ENCODE measurements around the gene CNTN4. TPM values are rescaled to one million over a fixed set of nuclear protein-coding genes. Genes with fewer than 3 reads are reported as not detected.

CNTN4 gene
- total and polyA plus RNA-seq, 2 experiments from 2014 or later: 5.6 to 7.9 TPM

DNA sequence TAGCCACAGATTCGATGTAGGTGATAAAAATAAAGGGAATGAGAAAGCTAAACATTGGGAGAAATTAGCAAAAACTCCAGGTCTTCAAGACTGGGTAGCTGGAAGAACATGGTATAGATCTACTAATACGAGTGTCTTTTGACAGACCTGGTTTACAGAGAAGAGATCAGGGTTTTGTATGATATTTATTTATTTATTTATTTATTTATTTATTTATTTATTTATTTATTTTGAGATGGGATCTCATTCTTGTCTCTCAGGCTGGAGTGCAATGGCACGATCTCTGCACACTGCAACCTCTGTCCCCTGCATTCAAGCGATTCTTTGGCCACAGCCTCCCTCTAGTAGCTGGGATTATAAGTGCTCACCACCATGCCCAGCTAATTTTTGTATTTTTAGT lies 448.4 kb downstream of the CNTN4 start:
- no peak overlapping the region for H3K27ac ChIP-seq
- no peak overlapping the region for H3K4me3 ChIP-seq
- TF ChIP-seq, protein P1, sequence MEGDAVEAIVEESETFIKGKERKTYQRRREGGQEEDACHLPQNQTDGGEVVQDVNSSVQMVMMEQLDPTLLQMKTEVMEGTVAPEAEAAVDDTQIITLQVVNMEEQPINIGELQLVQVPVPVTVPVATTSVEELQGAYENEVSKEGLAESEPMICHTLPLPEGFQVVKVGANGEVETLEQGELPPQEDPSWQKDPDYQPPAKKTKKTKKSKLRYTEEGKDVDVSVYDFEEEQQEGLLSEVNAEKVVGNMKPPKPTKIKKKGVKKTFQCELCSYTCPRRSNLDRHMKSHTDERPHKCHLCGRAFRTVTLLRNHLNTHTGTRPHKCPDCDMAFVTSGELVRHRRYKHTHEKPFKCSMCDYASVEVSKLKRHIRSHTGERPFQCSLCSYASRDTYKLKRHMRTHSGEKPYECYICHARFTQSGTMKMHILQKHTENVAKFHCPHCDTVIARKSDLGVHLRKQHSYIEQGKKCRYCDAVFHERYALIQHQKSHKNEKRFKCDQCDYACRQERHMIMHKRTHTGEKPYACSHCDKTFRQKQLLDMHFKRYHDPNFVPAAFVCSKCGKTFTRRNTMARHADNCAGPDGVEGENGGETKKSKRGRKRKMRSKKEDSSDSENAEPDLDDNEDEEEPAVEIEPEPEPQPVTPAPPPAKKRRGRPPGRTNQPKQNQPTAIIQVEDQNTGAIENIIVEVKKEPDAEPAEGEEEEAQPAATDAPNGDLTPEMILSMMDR (IDR thresholded peaks at IDR 0.05; ENCODE audit: low read depth, low read length): no peak
- H3K9me3 ChIP-seq (ENCODE audit: low read depth): no peaks in the 10 kb centered on the region
- H3K36me3 ChIP-seq: no peaks in the 10 kb centered on the region
- no peak for DNase-seq (ENCODE audit: low read depth in 1 of 2, low spot score in 1 of 2)
- H3K27me3 ChIP-seq: no peaks in the 10 kb centered on the region
- H3K4me1 ChIP-seq (ENCODE audit: low read depth): no peaks in the 10 kb centered on the region

DNA sequence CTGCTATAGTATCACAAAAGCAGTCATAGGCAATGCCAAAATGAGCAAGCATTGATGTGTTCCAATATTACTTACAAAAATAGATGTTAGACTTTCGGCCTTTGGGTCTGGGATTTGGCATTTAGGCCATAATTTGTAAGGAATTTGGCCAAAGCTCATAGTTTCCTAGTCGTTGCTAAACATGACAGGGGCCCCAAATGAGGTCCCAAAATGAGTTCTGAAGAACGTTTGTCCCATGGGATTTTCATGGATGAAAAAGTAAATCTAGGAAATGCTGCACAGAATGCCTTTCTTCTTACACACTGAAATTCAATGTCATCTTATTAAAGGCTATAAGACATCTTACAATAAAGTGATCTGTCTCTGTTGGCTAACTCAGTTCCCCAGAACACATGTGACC lies 456.0 kb downstream of the CNTN4 start:
- Histone ChIP-seq H3K9me3 (ENCODE audit: low read depth) (no peaks in the 10 kb centered on the region), H3K36me3 (no peaks in the 10 kb centered on the region), H3K4me1 (ENCODE audit: low read depth) (no peaks in the 10 kb centered on the region), H3K4me3 (no peak overlapping the region), H3K27ac (no peak overlapping the region), H3K27me3 (no peaks in the 10 kb centered on the region)
- no peak for DNase-seq (ENCODE audit: low read depth in 1 of 2, low spot score in 1 of 2)
- TF ChIP-seq, protein P1 (IDR thresholded peaks at IDR 0.05; ENCODE audit: low read depth, low read length): no peak

- Histone ChIP-seq H3K27ac (no peak overlapping the region), H3K9me3 (ENCODE audit: low read depth) (no peaks in the 10 kb centered on the region), H3K36me3 (no peaks in the 10 kb centered on the region), H3K4me1 (ENCODE audit: low read depth) (no peaks in the 10 kb centered on the region), H3K4me3 (no peak overlapping the region), H3K27me3 (no peaks in the 10 kb centered on the region)
- TF ChIP-seq, protein P1 (IDR thresholded peaks at IDR 0.05; ENCODE audit: low read depth, low read length): no peak
- no peak for DNase-seq (ENCODE audit: low read depth in 1 of 2, low spot score in 1 of 2)
Observed at GRCh38 chr3:2558796-2559195, 460.1 kb downstream of the CNTN4 start.

GRCh38 chr3:2567451-2567850 lies 468.8 kb downstream of the CNTN4 start:
- H3K27ac ChIP-seq: no peak overlapping the region
- H3K4me3 ChIP-seq: no peak overlapping the region
- TF ChIP-seq, protein P1 (IDR thresholded peaks at IDR 0.05; ENCODE audit: low read depth, low read length): no peak
- no peak for DNase-seq (ENCODE audit: low read depth in 1 of 2, low spot score in 1 of 2)
- no peaks in the 10 kb centered on the region for H3K27me3 ChIP-seq
- H3K9me3 ChIP-seq (ENCODE audit: low read depth): no peaks in the 10 kb centered on the region
- H3K4me1 ChIP-seq (ENCODE audit: low read depth): no peaks in the 10 kb centered on the region
- no peaks in the 10 kb centered on the region for H3K36me3 ChIP-seq

DNA sequence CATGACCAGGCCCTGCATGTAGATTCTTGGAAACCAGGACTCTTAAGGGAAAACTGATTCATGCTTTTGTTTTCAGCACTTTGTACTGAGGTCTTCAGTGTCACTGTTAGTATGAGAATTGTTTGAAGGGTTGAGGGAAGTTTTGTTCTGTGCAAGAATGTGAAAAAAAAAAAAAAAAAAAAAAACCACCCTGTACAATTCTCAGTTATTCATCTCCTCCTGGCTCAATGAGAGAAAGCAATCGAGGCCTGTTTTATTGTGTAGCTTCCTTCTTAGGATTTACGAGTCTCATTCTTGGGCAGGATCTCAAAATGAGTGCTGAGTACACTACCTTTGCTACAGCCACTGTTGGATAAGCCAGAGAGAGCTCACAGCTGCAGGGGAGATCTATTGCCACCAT lies 469.5 kb downstream of the CNTN4 start:
- Histone ChIP-seq H3K4me3 (no peak overlapping the region), H3K9me3 (ENCODE audit: low read depth) (no peaks in the 10 kb centered on the region), H3K4me1 (ENCODE audit: low read depth) (no peaks in the 10 kb centered on the region), H3K27ac (no peak overlapping the region), H3K36me3 (no peaks in the 10 kb centered on the region), H3K27me3 (no peaks in the 10 kb centered on the region)
- TF ChIP-seq, protein P1 (IDR thresholded peaks at IDR 0.05; ENCODE audit: low read depth, low read length): no peak
- DNase-seq (ENCODE audit: low read depth in 1 of 2, low spot score in 1 of 2): no peak

- no peaks in the 10 kb centered on the region for H3K36me3 ChIP-seq
- H3K27me3 ChIP-seq: no peaks in the 10 kb centered on the region
- H3K4me1 ChIP-seq (ENCODE audit: low read depth): no peaks in the 10 kb centered on the region
- no peak overlapping the region for H3K4me3 ChIP-seq
- no peak for DNase-seq (ENCODE audit: low read depth in 1 of 2, low spot score in 1 of 2)
- TF ChIP-seq, protein P1 (IDR thresholded peaks at IDR 0.05; ENCODE audit: low read depth, low read length): no peak
- H3K9me3 ChIP-seq (ENCODE audit: low read depth): no peaks in the 10 kb centered on the region
- no peak overlapping the region for H3K27ac ChIP-seq
Observed at GRCh38 chr3:2568929-2569328, 470.3 kb downstream of the CNTN4 start.

All from cardiac muscle cell (in vitro differentiated cells and primary cell).